ENCODE measurements around the gene ECI2. TPM values are rescaled to one million over a fixed set of nuclear protein-coding genes. Genes with fewer than 3 reads are reported as not detected.

Gene ECI2
- total and polyA plus RNA-seq, 2 of the 13 experiments (the other 11 are each of a cell fraction or from before 2014, with no cell fraction given), result 78.5 to 228 TPM

GRCh38 chr6:4115741-4116140 lies 19.6 kb downstream of the ECI2 start:
- H3K4me3 ChIP-seq (replicated peaks in 1 of 3; ENCODE audit: insufficient read depth in 1 of 3, low read depth in 2 of 3, low read length in 3 of 3), result no peak overlapping the region
- no peaks in the 10 kb centered on the region for H4K20me1 ChIP-seq (ENCODE audit: insufficient read depth, low read length)
- WGBS (ENCODE audit: low lambda C conversion rate), result 98% methylated on average over 4 of the region's 4 CpGs
- POLR2A ChIA-PET, result no interaction called here
- no peak overlapping the region for H3K27ac ChIP-seq (ENCODE audit: extremely low read length, insufficient read depth, low read length)
- CTCF ChIA-PET (ENCODE audit: low intra/inter-chr PET ratio, low total read pairs), result no interaction called here
- no peaks in the 10 kb centered on the region for H3K27me3 ChIP-seq (ENCODE audit: control insufficient read depth in 1 of 2, insufficient read depth in 2 of 2, low read length in 2 of 2)
- FAIRE-seq (no peak), ATAC-seq (no peak), DNase-seq (ENCODE audit: low spot score) (no peak)
- H2AFZ ChIP-seq (ENCODE audit: low read length), result no peak overlapping the region
- no peaks in the 10 kb centered on the region for H3K9me3 ChIP-seq (ENCODE audit: low read length)
- no peak overlapping the region for H3K4me2 ChIP-seq (ENCODE audit: low read depth, low read length)
- H3K36me3 ChIP-seq (replicated peaks in 1 of 2; ENCODE audit: control insufficient read depth in 1 of 2, insufficient read depth in 2 of 2, low read length in 2 of 2), result peaks cover 19 to 53% of the 10 kb centered on the region in 2 experiments
- TF ChIP-seq LCORL (IDR thresholded peaks at IDR 0.05), result no peak
- no peak for TF ChIP-seq LCORL (CRISPR knock-in tag; IDR thresholded peaks at IDR 0.05)
- TF ChIP-seq POLR2A (IDR thresholded peaks at IDR 0.05; ENCODE audit: insufficient read depth in 1 of 2, low read depth in 2 of 2, low read length in 2 of 2), result 0 out of 4 replicates have a peak, but pooled peaks of 1 of the 2 experiments have one; percentile 2
- intact Hi-C loops (cut with micrococcal nuclease; ENCODE audit: unreplicated experiment), result loop anchor here (5.0 kb wide), 1 partner anchor 38 kb away; the partner anchor contains the start of gene FAM217A
- H3K79me2 ChIP-seq (ENCODE audit: insufficient read depth, low read length), result no peaks in the 10 kb centered on the region
- H3K9ac ChIP-seq (ENCODE audit: insufficient read depth, low read depth, low read length), result no peak overlapping the region
- in situ Hi-C loops (cut with HindIII; ENCODE audit: extremely low pct_ligation_motif_present, low pct_unique_long_range_greater_than_20kb), result no loop called here
- peaks cover 18% of the 10 kb centered on the region for H3K4me1 ChIP-seq (ENCODE audit: insufficient read depth, low read length)
- BruUV-seq (replicated peaks), result no TSS peak

- H3K27ac ChIP-seq (ENCODE audit: extremely low read length, insufficient read depth, low read length), result no peak overlapping the region
- in situ Hi-C loops (cut with HindIII; ENCODE audit: extremely low pct_ligation_motif_present, low pct_unique_long_range_greater_than_20kb), result no loop called here
- DNase-seq (ENCODE audit: low spot score) (no peak), ATAC-seq (peak; percentile 30; the same call in 2 of the 3 replicates), FAIRE-seq (no peak)
- TF ChIP-seq TCF7 (IDR thresholded peaks at IDR 0.05; ENCODE audit: low read depth), result no peak
- peak; percentile 51 for TF ChIP-seq POLR2G (IDR thresholded peaks at IDR 0.05; ENCODE audit: low read depth, low read length)
- no peak overlapping the region for H2AFZ ChIP-seq (ENCODE audit: low read length)
- no peak overlapping the region for H3K4me3 ChIP-seq (replicated peaks in 1 of 3; ENCODE audit: insufficient read depth in 1 of 3, low read depth in 2 of 3, low read length in 3 of 3)
- H3K4me2 ChIP-seq (ENCODE audit: low read depth, low read length), result no peak overlapping the region
- no peaks in the 10 kb centered on the region for H3K9me3 ChIP-seq (ENCODE audit: low read length)
- no peaks in the 10 kb centered on the region for H3K79me2 ChIP-seq (ENCODE audit: insufficient read depth, low read length)
- H3K4me1 ChIP-seq (ENCODE audit: insufficient read depth, low read length), result peaks cover 34% of the 10 kb centered on the region
- H3K27me3 ChIP-seq (ENCODE audit: control insufficient read depth in 1 of 2, insufficient read depth in 2 of 2, low read length in 2 of 2), result no peaks in the 10 kb centered on the region
- H3K9ac ChIP-seq (ENCODE audit: insufficient read depth, low read depth, low read length), result no peak overlapping the region
- POLR2A ChIA-PET, result no interaction called here
- H3K36me3 ChIP-seq (replicated peaks in 1 of 2; ENCODE audit: control insufficient read depth in 1 of 2, insufficient read depth in 2 of 2, low read length in 2 of 2), result peaks cover 16 to 40% of the 10 kb centered on the region in 2 experiments
- no TSS peak for BruUV-seq (replicated peaks)
- H4K20me1 ChIP-seq (ENCODE audit: insufficient read depth, low read length), result no peaks in the 10 kb centered on the region
- WGBS (ENCODE audit: low lambda C conversion rate), result 96% methylated on average over 3 of the region's 3 CpGs
- intact Hi-C loops (cut with micrococcal nuclease; ENCODE audit: unreplicated experiment), result no loop called here
- CTCF ChIA-PET (ENCODE audit: low intra/inter-chr PET ratio, low total read pairs), result no interaction called here
Measured at GRCh38 chr6:4114123-4114522, 21.3 kb downstream of the ECI2 start.

Data from HepG2 (cell line).